Ureter (tissue), 1 donor: ENCODE data around the gene METTL4. TPM values are rescaled to one million over a fixed set of nuclear protein-coding genes. Genes with fewer than 3 reads are reported as not detected.
"Not testable (repeated sequence)": the region's sequence is repeated elsewhere in the genome, so short reads cannot be mapped to it uniquely, and the experiment has no call there.

ENCODE experiments used
- DNase-seq: peaks from one replicate; pipeline ENCODE4 v3.0.0-alpha.2; 2020; ENCODE audit warnings: low spot score
- total RNA-seq: library from RNA; stranded (reverse); gene quantifications from one replicate; pipeline ENCODE4 v1.2.4, GENCODE V29; 2023
- donor health status: DM: yes; HTN: yes; CAD: no.

METTL4 gene
- total RNA-seq, 1 donor from 2014 or later = 12.9 TPM

DNA sequence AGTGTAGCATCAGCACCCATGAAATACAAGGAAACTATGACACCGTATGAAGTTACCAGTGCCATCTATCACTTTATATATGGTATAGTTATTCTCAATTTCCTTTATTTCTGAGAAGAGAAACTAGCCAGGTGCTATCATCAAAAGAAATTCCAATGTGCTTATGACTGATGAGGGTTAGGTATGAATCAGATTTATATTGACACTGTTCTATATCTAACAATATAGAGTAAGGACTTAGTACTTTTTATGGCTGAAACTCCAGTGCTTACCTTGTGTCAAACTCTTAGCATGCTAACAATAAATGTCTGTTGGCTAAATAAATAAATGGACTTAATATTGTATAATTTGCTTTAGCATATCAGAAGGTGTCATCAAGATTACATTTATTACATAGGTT, 6.9 kb downstream of the METTL4 start:
- no peak for DNase-seq

DNA sequence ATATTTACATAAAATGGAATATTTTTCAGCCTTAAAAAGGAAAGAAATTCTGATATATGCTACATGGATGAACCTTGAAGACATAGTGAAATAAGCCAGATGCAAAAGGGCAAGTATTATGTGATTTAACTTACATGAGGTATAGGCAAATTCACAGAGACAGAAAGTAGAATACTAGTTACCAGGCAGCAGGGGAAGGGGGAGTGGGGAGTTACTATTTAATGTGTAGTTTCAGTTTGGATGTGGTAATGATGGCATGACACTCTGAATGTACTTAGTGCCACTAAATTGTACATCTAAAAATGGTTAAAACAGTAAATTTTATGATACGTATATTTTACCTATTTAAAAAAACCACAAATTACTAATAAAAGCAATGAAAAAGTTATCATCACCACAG, 12.1 kb downstream of the METTL4 start:
- no peak for DNase-seq

DNA sequence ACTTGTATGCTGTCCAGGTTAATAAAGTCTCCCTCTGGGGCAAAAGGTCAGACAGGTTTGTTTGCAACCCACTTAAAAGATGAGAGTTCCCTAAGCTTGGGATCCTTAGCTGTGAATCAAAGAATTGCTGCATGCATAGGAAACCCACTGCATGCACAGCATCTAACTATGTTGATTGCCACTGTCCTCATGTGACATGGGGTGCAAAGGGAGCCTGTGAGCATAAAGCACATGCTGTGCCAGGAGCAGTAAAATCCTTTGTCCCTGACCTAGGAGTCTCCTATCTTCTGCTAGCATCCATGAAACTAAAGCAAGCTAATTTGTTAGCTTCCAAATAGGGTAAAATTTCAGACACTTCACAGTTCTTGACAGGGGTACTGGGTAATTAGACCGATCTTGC, 13.8 kb downstream of the METTL4 start:
- no peak for DNase-seq

DNA sequence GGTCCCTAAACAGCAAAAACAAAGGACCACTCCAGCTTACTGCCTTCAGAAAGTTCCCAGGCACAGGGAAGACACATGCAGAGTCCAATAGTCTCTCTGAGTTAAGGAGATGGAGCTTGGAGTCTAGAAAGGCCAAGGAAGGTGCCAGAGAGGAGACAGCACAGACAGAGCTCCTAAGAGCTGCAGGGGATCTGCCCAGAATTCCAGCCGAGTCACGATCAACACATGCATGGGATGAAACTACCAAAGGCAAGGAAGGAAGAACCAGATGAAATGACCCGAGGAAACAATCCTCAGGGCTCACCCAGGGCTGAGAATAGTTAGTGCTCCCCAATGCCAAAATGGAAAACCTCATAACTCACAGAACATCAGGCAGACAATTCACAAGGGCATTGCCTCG, 15.4 kb downstream of the METTL4 start:
- DNase-seq = no peak

DNA sequence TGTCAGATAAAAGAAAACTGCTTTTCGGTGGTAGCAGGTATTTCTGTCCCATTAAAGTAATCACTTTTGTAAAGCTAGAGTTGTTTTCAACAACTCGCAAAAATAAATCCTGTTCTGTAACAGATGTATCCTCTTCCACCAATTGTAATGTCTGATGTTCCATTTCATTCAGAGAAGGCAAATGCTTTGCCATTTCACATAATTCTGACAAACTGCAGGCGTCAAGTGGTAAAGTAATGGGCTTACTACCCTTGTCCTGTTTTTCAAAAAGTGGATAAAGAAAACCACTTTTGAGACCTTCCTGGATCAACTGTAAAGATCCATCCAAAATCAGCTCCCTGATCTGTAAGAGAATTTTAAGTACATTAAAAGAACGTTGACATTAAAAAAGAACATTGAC, 16.6 kb downstream of the METTL4 start:
- no peak for DNase-seq

DNA sequence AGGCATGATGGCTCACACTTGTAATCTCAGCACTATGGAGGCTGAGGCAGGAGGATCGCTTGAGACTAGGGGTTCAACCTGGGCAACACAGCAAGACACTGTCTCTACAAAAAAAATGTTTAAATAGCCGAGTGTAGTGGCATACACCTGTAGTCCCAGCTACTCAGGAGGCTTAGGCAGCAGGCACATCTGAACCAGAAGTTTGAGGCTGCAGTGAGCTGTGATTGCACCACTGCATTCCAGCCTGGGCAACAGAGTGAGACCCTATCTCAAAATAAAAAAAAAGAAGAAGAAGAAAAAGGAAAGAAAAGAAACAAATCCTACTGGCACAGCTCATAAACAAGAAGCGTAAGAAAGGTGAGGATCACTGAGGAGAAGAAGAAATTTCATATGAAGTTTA, 19.9 kb downstream of the METTL4 start:
- no peak for DNase-seq

DNA sequence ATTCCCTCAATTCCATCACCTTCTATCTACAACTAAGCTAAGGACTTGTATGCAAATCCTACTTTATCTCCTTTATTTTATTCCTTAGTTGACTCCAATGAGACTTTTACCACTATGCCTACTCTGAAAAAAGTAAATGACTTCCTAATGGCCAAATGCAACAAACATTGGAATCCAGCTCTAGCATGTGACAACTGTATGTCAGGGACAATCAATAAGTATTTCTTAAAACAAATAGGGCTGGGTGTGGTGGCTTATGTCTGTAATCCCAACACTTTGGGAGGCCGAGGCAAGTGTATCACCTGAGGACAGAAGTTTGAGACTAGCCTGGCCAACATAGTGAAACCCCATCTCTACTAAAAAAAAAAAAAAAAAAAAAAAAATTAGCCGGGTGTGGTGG, 21.8 kb downstream of the METTL4 start:
- no peak for DNase-seq

DNA sequence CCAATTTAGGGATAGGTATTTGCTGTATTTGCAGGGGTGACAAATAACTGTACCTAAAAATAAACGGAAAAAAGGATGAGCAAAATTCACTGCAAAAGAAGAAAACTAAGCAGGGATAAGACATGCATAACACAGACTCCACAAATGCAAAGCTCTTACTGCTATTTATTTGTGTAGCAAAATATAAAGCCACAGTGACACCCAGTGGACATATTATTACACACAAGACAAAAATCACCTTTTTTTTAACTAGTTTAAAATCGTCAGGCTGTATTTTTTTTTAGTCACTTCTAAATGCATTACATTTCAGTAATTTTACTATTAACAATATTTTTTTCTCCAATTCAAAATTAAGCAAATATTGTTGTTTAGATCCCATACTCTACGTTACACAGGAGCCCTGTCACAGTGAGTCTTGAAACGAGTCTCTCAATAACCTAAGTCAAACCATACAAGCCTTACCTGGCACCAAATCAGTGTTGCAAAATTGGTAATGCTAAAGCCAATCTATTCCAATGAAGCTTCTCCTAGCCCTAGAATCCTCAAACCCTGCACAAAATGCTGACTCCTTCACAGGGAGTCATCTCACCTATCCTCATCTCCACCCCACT, 23.7 kb downstream of the METTL4 start:
- DNase-seq = no peak

DNA sequence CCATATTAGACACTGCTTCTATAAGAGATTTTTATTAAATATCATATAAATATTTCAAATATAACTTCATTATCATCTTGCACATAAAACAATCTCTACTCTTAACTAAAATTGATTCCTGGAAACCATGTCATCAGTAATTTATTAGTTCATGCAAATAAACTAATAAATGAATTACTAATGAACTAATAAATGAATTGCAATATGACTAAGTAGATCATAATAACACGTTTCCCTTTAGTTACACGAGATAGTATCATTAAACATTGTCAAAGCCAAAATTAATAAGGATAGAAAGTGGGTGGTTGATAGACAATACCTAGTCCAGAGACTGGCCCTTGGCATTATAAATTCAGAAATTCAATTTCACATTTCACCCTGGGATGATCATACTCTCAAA, 26.1 kb downstream of the METTL4 start:
- DNase-seq = no peak

DNA sequence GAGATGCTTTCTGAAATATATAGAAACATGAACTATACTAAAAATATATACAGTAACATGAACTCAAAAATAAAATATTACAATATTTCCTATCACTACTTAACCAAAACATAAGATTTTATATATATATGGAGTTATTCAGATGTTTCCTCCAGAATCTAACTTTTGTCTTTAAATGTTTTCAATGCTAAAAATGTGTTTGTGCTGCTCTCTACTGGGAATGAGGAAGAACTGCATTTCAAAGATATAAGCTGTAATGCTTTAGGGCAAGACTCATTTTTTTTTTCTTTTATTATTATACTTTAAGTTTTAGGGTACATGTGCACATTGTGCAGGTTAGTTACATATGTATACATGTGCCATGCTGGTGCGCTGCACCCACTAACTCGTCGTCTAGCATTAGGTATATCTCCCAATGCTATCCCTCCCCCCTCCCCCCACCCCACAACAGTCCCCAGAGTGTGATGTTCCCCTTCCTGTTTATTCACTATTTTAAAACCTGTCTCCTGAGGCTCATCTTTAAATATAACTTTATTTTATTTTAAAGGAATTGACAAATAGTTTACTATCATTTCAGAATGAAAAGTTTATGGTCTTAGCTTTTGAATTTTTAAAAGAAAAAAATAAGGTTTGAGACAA, 29.3 kb downstream of the METTL4 start:
- not testable (repeated sequence) for DNase-seq

DNA sequence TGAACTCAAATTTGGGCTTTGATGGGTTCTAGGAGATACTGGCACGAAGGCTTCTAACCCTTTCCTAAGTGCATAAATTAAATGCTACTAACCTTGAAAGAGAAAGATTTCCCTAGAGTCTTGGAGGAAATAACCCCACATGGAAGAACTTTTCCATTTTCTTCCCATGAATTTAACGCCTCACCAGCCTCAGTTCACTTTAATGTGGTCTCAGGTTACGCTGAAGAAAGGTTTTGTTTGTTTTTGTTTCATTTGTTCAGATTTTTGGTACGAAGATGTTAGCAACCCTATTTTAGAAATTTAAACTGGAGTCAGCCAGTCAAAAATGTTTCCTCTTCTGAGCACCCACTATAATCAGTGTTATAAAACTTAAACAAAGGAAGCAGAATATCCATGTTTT, 30.7 kb downstream of the METTL4 start:
- no peak for DNase-seq

DNA sequence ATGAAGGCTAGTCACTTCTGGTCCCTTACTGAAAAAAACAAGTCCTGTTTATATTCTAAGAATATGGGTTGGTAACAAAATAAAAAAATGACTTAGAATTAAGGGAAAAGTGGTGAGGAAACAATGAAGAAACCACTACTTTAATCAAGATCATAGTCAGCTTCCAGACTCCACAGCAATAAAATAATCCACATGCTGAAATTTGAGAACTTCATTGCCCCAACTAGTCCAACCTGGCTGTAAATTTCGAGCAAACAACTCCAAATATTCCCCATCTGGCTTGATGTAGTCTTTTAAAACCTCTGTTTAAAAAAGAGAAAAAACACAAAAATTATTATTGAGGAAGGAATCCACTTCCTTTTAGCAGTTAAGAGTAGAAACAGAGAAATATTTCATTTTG, 32.5 kb downstream of the METTL4 start:
- no peak for DNase-seq

DNA sequence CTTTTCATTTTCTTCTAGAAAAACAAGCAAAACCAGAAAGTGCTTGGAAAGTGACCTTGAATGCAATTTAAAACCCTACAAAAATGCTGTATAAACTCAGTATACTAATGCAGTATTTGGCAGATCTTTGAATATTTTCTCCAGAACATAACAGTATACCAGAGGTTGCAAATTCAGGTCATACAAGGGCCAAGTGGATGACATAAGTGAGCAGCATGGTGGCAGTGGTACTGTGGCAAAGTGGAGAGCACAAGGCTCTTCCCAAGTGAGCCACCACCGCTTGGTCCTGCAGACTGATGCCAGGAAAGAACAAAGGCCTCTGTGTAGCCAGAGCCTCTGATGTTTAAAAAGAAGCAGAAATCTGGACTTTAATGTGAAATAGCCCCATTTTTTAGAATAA, 33.1 kb downstream of the METTL4 start:
- no peak for DNase-seq

DNA sequence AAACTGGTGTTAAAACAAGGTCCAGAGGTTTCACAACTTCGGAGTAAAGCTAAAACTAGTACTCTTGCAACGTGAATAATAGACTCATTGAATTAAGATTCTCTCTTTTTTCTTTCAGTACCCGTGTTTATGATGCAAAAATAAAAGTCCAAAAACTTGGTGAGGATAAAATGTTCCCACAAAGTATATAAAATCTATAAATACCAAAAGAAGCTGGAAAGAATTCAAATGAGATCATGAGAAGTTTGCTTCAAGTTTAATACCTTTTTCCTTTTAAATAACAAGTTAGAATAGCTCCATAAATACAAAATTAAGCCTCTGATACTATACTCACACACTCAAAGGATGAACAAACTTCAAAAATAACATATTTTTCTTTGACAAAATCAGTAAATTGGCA, 34.0 kb downstream of the METTL4 start:
- DNase-seq = no peak

DNA sequence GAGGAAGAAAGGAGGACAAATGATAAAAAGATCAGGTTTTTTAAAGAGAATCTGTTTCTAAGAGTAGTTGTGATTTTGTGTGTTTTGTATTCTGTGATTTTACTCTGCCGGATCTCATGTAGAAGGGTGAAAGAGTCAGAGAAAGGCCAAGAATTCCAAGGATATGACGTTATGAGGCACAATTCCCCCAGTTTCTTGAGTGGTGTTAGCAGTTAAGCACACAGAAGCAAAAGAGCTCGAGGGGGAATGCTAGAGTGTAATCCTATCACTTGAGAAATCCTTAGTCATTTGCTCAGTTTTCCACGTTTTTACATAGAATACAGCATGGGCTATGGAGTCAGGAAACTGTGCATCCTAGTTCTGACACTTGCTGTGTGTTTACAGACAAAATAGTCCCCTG, 34.8 kb downstream of the METTL4 start:
- DNase-seq = no peak

DNA sequence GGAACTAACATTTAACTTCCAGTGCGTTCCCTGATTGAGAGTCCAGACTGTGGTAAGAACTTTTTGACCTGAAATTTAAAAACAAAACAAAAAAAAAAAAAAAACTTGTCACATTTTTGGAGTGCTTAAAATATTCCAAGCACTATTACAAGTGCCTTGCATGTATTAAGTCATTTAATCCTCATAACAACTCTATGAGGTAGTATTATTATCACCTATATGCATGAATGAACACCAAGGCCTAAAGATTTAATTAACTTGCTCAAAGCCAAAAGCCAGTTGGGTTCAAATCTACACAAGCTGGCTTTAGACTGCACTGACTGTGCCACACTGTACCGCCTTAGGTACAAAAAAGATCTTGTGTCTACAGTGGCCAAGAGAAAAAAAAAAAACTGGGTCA, 35.2 kb downstream of the METTL4 start:
- no peak for DNase-seq

DNA sequence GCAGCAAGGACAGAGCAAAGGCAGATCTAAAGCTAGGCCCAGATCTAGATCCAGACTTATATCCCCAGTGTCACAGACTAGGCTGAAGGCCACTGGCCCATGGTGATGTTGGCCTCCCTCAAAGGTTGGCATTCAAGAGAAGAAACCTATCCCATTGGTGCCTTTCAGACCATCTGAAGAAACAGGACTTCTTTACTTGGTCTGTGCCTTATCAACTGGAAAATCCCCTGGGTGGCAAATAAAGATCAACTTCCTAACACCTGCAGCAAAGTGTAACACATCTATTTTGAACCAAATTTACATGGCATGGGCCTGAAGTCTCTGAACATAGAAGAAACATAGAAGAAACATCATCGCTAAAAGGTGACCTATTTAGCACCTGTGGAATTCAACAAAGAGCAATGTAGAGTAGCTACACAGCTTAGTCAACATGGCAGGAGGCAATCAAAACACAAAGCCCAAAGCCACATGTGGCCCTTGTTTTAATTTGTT, 35.8 kb downstream of the METTL4 start:
- no peak for DNase-seq

DNA sequence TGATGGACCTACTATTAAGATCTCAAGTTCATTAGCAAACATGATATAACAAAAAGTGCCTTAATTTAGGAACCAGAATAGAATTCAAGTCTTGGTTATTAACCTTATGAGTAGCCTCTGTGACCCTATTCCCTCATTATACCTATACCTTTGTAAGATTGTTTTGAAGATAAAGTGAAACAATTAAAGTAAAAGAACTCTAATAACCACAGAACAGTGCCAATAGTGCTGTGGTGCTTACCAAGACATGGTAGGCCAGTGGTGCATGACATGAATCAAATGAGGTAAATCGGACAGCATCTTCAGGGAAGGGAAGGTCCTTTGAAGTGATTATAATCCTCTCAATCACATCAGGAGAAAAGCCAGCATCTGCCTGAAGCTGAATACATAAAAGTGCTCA, 36.4 kb downstream of the METTL4 start:
- DNase-seq = no peak

DNA sequence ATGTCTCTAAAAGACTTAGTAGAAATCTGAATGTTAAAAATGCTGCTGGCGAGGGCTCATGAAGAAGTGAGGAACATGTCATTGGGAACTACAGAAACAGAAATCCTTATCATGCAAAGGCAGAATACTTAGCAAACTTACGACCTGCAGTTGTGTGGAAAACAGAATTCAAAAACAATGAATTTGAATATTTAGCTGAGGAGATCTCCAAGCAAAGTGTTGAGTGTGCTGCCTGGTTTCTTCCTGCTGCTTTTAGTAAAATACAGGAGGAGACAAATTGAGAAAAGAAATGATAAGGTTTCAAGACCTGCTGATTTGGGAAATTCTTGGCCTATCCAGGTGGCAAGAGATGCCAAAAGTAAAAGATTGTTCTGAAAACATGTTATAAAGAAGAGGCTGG, 38.5 kb downstream of the METTL4 start:
- no peak for DNase-seq

DNA sequence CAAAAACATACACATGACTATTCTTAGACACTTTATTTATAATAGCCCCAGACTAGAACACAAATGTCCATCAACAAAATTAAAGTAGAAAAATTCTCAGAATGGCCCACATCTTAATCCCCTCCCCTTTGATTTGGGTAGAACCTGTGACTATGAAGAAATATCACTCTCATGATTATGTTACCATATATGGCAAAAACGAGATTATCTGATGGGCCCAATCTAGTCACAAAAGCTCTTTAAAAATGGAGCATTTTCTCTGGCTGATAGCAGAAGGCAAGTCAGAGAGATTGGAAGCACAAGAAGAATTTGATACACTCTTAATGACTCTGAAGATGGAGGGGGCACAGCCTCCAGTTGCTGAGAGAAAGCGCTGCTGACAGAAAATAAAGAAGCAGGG, 39.6 kb downstream of the METTL4 start:
- no peak for DNase-seq

DNA sequence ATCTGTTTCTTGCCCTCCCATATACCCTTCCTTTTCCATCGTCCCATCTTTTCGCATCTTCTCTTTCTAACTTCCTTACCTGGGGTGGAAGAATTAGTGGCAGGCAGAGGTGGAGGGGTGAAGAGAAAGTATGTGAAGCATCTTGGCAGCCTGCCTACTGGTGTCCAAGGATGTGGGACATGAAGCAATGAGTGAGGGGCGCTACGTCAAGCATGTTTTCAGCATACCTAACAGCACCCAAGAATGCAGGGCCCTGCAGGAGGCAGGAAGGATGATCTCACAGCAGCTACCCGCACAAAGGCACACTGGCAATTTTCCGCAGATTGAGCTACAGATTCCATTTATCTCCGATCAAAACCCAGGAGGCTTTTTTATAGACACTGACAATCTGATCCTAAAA, 42.2 kb downstream of the METTL4 start:
- no peak for DNase-seq

DNA sequence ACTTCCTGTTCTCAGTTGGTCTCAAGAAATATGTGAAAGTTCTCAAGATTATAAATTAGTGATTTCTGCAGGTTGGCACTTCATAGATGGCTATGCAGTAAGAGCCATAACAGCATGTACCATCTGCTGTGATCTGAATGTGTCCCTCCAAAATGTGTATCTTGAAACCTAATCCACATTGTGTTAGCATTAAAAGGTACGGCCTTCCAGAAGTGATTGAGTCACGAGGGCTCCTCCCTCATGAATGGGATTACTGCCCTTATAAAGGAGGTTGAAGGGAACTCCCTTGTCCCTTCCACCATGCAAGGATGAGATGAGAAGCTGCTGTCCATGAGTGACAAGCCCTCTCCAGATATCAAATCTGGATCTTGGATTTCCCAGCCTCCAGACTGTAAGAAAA, 45.0 kb downstream of the METTL4 start:
- DNase-seq = no peak

DNA sequence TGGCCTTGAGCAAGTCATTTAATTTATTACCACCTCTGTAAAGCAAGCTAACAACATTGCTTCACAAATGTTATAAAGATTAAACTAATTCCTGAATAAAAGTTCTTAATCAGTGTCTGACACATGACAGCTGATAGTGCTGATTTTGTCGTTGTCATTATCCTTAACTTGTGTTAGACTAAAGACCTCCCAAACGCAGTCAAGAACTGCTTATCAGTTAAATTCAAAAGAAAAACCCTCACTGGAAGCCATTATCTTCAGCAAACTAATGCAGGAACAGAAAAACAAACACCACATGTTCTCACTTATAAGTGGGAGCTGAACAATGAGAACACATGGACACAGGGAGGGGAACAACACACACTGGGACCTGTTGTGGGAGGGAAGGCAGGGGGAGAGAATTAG, 46.5 kb downstream of the METTL4 start:
- DNase-seq = not testable (repeated sequence)

DNA sequence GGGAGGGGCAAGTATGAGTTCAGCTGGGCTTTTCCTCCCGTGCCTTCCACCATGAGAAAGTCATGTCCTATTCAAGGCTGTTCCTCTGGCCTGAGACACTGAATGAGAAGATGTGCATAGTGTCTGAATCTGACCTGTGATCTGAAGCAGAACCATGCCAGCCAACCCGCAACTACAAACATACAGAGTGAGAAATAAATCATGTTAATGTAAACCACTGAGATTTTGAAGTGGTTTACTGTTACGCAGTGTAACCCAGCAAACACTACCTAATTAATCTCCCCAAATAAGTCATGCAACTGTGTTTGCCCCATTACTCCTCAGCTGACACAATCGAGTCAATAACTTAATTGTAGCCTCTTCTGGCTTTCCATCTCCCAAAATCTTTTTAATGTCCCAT, 49.2 kb downstream of the METTL4 start:
- no peak for DNase-seq
